GM21381 (cell line): ENCODE data around the gene KIF18B.

Experiments
- ATAC-seq: cut with Tn5 transposase; IDR thresholded peaks from one replicate; pipeline ENCODE4 v1.9.1; 2021; ENCODE audit warnings: mild to moderate bottlenecking, moderate library complexity; ENCODE audit not compliant: unreplicated experiment

The KIF18B gene

DNA sequence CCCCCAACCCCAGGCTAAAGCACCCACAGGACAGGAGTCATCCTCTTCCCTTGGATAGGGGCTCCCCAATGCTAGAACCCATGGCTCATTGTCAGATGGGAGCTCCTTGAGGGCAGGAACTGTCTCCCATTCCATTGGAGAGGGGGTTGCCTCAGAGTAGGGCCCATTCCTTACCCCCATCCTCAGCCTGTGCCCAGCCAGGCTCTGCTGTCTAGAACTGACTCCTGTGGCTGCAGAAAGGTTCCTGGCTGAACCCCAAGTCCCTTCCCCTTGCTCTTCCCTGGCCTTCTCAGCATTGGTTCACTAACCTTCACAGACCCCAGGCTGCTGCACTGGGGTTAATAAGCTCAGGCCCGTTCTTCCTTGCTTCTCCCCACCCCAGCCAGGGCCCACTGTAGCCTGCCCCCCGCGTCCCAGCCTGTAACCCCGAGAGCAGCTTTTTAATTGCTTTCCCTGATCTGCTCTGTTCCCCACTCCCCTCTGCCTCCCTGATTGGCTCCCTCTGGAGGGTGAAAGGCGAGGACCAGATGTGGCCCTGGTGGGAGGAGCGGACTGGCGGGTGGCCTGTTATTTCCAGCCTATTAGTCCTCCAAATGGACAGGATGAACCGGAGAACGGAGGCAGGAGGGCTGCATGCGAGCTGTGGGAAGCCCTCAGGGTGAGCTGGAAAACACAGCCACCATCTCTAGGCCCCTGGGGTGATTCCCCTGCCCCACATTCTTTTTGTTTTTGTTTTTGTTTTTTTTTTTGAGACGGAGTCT, 26.3 kb downstream of the KIF18B start:
- no peak for ATAC-seq

DNA sequence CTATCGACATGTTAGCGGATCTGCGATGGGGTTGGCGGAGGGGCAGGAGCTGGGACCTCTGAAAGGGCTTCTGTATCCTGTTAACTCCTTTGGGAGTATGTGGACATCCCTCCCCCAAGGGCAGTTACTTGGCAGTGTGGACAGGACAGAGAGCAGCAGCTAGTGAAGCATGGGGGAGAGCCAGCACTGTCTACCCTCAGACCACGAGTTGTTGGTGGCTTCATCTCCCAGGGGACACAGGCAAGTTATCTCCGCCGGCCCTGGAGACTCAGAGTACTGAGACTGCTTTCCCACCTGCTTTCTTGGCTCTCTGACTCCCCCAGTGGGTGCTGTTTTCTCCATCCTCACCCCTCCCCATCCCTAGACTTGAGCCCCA, 27.0 kb downstream of the KIF18B start:
- ATAC-seq, result no peak

DNA sequence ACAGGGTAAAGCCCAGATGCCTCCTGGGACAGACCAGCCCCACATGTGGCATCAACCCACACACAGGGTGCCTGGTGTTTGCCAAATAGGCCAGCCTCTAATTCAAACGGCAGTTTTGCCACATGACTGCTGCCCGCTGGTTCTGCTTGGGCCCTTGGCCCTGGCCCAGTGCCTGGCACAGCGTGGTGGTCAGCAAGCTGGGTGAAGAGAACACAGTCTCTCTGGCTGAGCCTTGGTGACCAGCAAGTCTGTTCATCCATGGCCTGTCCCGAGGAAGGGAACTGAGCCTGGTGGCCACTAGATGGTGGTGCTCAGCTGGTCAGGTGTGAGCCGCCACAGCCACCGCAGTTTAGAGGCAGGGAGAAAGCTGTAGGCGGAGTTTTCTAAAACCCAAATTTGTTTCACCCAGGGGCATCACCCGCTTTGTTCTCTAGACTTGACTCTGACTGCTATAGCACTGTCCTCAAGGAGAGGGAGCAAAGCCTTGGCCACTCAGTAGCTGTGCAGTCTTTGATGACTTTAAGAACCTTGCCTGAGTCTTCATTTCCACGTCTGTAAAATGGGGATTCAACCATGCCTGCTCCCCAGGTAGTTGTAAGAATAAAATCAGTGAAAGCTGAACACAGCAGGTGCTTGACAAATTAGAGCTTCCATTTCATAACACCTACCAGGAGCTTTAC, 27.5 kb downstream of the KIF18B start:
- no peak for ATAC-seq

DNA sequence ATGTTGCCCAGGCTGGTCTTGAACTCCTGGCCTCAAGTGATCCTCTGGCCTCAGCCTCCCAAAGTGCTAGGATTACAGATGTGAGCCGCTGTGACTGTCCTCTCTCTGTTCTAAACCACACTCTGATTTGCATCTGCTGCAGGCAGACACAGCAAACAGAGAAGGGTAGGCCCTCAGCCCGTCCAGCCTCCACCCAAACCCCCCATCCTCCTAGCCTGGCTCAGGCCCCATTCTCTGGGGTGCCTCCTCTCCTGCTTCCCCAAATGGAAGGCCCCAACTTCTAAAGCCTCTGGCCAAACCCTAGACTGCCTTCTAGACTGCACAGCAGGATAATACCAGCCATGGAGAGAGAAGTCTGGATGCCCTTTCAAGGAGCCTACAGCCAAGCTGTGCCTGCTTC, 28.2 kb downstream of the KIF18B start:
- no peak for ATAC-seq

DNA sequence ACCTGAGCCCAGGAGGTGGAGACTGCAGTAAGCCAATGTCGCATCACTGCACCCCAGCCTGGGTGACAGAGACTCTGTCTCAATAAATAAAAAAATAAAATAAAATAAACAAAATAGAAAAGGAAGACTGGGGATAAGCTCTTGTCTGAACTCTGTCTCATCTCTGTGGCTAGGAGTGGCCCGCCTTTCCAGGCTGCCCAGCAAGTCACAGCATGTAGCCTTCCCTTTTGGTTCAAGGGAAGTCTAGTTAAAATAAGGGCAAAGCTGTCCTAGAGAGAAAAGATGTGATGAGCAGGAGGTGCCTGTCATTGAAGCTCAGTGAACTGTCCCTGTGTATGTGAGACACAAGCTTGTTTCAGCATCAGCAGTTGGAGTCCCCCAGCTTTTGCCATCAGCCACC, 29.6 kb downstream of the KIF18B start:
- no peak for ATAC-seq

DNA sequence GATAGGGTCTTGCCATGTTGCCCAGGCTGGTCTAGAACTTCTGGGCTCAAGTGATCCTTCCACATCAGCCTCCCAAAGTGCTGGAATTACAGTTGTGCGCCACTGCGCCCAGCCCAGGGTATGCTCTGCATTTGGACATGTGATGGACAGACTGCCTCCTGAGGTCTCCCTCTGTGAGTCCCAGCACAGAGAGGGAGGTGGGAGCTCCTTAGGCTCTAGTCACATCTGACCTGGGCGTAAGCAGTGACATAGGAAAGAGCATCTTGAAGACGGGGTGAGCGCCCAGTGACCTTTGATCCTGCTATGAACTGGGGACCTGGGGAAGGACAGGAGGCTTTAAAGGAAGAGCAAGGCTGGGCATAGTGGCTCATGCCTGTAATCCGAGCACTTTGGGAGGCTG, 30.1 kb downstream of the KIF18B start:
- ATAC-seq, result no peak

DNA sequence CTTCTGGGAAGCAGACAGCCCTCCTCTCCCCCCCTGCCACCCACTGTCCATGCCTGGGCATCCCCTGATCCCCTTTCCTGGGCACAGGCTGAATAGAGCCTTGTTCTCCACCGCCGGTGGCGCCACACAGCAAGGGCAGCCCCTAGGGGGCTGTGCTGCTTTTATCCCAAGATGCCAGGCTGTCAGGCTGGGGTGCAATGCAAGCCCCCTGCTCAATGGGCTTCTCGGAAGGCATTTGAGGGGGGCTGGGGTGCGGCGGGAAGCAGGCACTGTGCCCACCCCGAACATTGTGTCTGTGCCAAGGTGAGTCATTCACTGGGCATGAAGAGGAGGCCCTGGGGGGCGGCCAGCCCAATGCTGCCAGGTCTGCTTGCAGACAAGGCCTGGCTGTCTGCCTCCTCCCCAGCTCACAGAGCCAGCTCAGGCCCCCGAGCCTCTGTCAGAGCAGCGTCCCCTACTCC, 30.8 kb downstream of the KIF18B start:
- ATAC-seq, result no peak

DNA sequence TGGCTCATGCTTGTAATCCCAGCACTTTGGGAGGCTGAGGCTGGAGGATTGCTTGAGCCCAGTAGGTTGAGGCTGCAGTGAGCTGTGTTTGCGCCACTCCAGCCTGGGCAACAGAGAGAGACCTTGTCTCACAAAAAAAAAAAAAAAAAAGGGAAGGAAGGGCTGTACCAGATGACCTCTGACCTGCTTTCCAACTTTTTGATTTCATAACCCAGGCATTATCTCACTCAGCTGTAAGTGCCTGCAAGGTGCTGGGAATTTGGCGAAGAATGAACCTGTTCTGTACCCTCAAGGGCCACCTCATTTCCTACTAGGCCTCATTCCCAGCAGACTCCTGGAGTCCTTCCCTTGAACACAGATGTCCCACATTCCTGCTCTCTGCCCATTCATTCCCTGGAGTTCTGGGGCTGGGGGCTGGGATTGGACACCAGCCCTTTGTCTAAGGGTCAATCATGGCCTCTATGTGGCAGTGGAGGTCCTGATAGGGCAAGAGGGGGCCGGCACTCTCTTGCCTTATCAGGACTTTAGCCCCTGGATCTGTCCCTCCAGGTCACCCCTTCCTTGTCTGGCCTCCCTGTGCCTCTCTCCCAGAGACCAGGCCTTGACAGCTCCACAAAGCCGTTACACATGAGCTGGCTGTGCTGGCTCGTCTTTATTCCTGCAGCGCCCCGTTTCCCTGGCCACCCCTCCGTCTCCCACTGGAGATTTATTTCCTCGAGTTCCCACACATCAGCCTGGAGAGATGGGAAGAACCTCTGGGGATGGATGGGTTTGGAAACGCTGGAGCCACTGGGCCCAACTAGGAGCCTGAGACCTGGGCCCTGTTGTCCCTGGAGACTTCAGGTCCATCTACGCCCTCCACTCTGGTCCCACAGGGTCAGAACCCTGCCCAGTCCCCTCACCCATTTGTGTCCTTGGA, 31.5 kb downstream of the KIF18B start:
- ATAC-seq, result no peak

DNA sequence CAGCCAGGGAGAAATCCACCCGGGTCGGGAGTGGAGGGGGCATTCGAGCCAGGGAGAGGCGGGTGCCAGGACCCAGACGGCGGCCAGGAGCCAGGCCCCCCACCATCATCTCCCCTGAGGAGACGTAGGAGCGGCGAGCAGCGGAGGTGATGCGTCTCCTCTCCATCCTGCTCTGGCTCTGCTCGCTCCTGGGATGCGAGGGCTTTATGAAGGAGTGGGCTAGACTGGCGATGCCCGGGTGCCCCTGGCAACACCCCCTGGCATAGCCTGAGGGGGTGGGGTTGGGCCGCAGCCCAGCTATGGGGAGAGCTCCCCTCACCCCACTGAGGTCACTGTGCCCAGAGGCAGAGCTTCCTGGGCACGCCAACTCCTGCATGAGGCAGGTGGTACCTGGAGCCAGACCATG, 32.2 kb downstream of the KIF18B start, which contains the start of gene GFAP:
GFAP (minus strand) TSS at position 180 of the 406 bp plus-strand sequence; CDS start at position 166, 14 bp downstream.
- no peak for ATAC-seq

DNA sequence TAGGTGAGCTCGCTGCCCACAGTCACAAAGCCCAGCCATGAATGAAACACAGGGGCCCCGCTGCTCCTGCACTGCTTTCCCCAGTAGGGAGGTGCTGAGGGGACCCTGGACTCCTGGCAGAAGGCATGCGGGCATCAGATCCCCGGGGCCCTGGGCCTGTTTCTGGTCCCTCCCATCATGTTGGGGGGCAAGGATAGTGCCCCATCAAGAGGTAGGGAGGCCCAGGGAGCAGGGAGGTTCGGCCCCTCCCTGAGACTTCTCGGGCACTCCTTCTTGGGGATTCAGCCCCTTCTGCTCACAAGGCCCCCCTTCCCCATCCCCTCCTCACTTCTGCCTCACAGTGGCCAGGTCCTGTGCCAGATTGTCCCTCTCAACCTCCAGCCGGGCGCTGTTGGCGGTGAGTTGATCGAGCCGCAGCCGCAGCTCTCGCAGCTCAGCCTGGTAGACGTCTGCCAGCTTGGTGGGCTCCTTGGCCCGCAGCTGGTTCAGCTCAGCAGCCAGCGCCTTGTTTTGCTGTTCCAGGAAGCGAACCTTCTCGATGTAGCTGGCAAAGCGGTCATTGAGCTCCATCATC, 32.8 kb downstream of the KIF18B start:
- no peak for ATAC-seq

DNA sequence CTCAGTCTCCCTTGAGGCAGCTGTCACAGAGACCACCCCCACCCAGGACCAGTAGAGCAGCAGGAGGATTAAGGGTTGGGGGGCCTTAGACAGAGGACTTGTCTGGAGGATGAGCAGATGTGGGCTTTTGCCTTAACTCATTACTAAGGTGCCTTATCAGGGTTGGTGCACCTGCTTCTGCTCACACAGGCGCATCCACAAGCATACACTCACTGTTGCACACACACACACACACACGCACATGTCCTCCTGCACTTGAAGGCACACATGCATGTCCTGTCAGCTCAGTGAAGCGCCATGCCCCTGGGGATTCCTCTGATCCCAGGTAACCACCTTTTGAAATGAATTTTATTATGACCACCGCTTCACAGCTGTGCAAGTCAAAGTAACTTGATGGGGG, 33.4 kb downstream of the KIF18B start:
- no peak for ATAC-seq

DNA sequence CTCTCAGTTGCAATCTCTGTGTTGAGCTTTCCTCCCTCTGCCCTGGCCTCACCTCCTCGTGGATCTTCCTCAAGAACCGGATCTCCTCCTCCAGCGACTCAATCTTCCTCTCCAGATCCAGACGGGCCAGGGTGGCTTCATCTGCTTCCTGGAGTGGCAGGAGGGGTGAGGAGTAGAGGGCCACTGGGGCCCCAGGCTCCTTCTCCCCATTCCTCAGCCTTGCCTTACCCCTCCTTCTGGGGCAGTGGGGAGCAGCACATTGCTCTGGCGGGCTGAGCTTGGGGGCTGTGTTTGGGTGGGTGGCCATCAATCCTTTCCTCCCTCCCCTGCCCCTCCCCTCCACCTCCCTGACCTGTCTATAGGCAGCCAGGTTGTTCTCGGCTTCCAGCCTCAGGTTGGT, 33.9 kb downstream of the KIF18B start:
- no peak for ATAC-seq

DNA sequence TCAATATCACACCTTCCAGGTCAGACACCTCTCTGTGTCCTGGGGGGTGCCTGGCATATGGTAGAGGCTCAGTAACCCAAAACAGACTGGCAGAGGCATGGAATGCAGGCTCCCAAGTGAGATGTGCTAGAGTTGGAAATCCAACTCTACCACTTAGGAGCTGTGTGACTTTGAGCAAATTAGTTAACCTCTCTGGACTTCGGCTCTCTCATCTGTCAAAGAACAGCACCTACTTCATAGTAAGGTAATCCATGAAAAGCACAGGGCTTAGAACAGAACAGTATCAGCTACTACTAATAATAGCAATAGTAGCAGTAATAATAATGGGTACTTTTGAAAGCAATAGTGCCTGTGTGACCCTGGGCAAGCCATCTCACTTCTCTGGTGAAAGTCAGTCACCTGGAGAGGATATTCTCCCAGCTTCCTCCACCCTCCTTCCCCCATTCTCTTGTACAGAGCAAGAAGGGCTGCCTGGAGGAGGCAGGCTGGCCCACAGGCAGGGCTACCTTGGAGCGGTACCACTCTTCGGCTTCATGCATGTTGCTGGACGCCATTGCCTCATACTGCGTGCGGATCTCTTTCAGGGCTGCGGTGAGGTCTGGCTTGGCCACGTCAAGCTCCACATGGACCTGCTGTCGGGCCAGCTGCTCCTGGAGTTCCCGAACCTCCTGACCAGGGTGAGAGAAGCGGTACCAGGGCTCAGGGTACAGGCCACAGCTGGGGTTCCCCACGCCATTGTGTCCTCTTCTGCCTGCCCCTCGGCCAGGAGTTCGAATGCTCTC, 34.6 kb downstream of the KIF18B start:
- no peak for ATAC-seq

DNA sequence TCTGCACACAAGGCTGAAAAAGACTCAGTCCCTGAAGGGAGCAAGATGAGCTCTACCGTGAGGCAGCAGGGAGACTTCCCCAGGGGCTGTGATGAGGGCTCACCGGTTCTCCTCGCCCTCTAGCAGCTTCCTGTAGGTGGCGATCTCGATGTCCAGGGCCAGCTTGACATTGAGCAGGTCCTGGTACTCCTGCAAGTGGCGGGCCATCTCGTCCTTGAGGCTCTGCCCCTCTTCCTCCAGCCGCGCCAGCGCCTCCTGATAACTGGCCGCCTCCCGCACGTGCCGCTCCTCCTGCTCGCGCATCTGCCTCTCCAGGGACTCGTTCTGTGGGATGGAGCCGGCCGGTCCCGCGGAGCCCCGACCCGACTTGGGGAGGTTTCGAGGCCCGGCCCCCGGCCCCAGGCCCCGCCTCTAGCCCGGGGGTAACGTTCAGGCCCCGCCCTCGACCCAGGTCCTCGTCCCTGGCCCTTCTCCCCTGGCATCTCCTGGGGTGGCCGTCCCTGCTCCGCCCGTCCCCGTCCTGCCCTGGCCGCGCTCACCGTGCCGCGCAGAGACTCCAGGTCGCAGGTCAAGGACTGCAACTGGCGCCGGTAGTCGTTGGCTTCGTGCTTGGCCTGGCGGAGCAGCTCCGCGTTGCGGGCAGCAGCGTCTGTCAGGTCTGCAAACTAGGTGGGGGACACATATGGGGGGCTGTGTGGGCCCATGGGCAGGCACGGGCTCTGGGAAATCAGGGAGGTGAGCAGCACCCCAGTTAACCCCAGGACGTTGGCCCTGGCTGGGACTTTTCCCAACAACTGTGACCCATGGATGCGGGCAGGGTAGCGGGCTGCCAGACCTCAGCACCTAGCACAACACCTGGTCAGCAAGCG, 36.2 kb downstream of the KIF18B start:
- no peak for ATAC-seq

DNA sequence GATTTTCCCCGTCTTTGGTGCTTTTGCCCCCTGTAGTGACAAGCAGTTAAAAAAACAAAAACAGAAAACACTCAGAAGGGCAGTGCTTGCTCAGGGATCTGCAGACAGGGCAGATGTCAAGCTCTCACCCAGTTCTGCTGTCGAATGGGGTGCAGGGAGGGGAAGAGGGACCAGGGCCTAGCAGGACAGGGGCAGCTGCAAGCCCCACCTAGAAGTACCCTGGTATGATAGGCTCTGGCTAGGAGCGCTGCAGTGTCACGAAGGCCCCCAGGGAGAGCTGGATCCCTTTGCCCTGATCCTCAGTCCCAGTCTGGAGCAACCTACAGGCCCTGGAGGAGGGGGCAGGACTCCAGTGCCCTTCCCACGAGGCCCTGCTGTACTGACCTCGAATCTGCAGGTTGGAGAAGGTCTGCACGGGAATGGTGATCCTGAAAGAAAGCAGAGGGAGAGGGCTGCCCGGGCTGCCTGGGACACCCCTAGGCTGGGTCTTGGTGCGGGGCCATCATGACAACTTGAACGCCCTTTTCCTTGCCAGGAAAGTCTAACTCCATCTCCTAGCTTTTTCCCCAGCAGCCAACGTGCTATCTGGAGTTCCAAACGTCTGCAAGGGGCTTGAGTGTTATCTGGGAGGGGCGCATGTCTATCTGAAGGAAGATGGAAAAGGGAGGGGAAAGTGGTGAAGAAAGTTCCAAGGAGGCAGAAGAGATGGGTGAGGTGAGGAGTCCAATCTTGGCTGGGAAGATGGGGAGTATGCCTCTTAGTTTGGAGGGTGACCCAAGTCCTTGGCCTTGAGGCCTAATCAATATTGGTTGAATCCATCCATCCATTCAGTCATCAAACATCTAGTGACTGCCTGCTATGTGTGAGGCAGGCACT, 37.1 kb downstream of the KIF18B start:
- ATAC-seq, result no peak

DNA sequence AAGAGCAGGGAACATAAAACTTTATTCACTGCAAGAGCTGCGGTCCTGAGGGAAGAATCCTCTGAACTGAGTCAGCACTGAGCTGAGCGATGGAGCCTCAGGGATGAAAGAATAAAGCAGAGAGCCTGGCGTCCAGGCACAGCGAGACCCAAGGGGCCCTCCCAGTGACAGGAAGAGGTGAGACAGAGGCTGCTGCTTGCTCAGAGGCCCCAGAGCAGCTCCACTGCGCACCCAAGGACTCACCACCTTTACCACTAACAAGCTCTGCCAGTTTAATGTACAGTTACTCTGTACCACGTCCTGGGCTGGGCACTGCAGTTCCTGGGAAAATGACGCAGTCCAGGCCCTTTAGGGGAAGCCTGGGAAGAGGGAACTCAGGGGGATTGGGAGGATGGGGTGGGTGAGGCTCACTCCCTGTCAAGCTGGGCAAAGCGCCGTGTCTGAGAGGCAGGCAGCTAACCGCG, 37.9 kb downstream of the KIF18B start:
- no peak for ATAC-seq

DNA sequence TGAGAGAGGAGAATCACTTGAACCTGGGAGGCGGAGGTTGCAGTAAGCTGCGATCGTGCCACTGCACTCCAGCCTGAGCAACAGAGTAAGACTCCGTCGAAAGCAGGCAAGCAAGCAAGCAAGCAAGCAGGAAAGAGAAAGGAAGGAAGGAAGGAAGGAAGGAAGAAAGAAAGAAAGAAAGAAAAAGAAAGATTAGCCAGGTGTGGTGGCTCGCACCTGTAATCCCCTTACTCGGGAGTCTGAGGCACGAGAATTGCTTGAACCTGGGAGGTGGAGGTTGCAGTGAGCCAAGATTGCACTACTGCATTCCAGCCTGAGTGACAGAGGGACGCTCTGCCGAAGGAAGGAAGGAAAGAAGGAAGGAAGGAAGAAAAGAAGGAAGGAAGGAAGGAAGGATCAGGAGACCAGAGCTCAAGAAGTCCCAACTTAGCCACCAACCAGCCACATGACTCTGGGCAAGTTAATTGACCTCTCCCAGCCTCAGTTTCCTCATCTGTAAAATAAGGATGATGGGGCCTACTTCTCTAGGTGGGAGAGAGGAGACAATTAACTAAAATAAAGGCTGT, 38.7 kb downstream of the KIF18B start:
- no peak for ATAC-seq
